HEK293T (cell line): ENCODE results near the gene RPL38.

ENCODE experiments used
- ELF4 ChIP-seq: fragments of 450-650 bp; IDR thresholded peaks from 2 replicates; pipeline ENCODE4 v1.6.1; 2017; ENCODE audit warnings: antibody characterized with exemption
- L3MBTL2 ChIP-seq: fragments of 450-650 bp; conservative IDR thresholded peaks from 2 replicates; pipeline ENCODE4 v1.6.1; 2016; ENCODE audit warnings: mild to moderate bottlenecking
- PKNOX1 ChIP-seq: fragments of 450-650 bp; IDR thresholded peaks from 2 replicates; pipeline ENCODE4 v1.6.1; 2016
- SUZ12 ChIP-seq: fragments of 450-650 bp; IDR thresholded peaks from 2 replicates; pipeline ENCODE4 v1.6.1; 2016; ENCODE audit warnings: mild to moderate bottlenecking

GRCh38 chr17:74153821-74154430, 49.6 kb upstream of the RPL38 start:
- TF ChIP-seq SUZ12 (no peak), L3MBTL2 (no peak), PKNOX1 (no peak), ELF4 (no peak)
